GM12801 (cell line): ENCODE results near the gene HIGD1A.

Experiments used
- TF ChIP-seq, protein P1 (sequence below): IDR thresholded peaks from one replicate; pipeline ENCODE4 v1.5.1; 2011; ENCODE audit warnings: control low read depth; ENCODE audit not compliant: insufficient read length; ENCODE audit errors: extremely low read depth

HIGD1A gene

DNA sequence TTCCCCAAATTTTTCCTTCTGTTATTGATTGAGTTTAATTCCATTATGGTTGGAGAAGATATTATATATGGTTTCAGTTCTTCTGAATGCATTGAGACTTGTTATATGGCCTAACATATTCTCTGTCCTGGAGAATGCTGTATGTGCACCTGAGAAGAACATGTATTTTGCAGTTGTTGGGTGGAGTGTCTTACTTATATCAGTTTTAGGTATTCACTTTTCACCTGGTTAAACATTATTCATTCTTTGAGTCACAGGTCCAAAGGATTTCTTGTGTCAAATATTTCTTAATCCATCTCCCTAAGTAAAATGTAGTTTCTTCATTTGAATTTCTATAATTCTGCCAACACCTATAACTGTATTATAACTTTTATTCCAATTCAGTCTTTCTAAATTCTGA, 22.7 kb upstream of the HIGD1A start:
- TF ChIP-seq, protein P1, sequence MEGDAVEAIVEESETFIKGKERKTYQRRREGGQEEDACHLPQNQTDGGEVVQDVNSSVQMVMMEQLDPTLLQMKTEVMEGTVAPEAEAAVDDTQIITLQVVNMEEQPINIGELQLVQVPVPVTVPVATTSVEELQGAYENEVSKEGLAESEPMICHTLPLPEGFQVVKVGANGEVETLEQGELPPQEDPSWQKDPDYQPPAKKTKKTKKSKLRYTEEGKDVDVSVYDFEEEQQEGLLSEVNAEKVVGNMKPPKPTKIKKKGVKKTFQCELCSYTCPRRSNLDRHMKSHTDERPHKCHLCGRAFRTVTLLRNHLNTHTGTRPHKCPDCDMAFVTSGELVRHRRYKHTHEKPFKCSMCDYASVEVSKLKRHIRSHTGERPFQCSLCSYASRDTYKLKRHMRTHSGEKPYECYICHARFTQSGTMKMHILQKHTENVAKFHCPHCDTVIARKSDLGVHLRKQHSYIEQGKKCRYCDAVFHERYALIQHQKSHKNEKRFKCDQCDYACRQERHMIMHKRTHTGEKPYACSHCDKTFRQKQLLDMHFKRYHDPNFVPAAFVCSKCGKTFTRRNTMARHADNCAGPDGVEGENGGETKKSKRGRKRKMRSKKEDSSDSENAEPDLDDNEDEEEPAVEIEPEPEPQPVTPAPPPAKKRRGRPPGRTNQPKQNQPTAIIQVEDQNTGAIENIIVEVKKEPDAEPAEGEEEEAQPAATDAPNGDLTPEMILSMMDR: no peak

DNA sequence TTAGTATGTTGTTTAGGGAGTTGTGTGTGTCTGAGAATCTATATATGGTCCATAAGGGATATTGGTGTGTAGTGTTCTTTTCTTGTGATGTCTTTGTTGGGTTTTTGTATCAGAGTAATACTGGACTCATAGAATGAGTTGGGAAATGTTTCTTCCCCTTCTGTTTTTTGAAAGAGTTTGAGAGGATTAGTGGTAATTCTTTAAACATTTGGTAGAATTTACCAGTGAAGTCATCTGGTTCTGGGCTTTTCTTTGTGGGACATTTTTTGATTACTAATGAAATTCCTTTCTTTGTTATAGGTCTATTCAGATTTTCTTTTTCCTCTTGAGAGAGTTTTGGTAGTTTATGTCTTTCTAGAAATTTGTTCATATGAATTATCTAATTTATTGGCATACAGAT, 21.9 kb upstream of the HIGD1A start:
- TF ChIP-seq, protein P1: no peak

DNA sequence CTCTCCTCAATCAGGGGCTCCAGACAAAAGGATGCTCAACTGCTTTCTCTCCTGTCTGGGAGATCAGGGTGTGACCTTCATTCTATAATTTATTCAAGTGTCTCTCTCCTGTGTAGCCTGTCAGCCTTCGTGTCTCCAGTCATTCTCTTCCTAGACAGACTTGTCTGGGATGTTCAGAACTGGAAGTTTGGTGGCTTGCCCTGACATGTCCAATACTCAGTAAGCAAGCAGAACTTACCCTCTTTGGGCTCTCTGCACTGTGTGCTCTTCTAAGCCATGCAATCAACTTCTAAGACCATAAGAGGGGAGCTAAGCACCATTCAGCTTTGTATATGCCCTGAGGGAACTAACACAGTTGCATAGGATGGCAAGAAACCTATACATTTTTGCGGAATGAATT, 19.1 kb upstream of the HIGD1A start:
- TF ChIP-seq, protein P1: no peak

DNA sequence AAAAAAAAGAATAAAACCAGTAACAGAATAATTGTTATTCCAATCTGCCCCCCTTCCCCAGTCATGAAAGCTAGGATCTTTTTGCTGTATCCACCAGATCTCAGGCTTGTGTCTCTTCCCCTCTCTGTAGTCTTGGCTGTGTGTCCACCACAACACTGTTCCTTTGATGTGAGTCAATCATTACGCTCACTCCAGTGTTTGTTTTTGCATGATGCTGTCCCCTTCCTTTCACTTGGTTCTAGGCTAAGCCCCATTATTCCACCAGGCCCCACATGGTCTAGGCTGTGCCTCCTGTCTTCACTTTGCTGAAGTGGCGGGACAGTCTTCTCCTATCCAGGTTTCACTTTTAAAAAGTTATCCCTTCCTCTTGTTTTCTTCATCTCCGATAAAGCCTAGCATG, 18.5 kb upstream of the HIGD1A start:
- TF ChIP-seq, protein P1: no peak

DNA sequence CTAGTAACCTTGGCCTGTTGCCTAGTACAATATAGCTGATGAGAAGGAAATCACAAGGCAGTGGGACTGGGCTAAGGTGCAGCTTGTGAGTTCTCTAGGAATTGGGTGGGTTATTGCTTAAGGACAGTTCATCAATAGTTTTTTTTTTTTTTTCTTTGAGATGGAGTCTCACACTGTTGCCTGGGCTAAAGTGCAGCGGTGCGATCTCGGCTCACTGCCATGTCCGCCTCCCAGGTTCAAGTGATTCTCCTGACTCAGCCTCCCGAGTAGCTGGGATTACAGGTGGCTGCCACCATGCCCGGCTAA, 16.4 kb upstream of the HIGD1A start:
- TF ChIP-seq, protein P1: no peak

DNA sequence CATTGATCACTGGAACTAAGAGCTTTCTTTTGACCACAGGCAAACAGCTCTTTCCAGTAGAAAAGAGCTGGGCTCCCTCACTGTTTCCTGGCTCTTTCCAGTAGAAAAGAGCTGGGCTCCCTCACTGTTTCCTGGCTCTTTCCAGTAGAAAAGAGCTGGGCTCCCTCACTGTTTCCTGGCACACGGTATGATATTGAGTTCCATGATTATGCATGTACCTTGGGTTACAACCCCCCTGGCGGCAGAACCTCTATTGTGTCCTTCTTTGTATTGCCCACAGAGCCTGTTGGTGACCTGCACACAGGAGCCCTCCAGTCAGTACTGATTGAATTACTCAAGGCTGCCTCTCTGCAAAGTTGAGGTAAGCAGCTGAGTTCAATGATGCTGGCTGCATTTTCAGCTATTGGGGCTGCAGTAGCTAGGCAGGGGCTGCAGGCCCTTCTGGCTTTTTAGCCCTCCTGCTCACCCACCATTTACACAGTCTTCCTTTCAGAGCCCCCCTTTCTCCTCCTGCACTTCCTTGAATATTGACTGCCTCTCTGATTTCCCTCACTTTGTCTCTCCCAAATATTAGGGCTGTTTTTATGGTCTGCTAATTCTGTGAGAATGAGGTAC, 15.2 kb upstream of the HIGD1A start:
- TF ChIP-seq, protein P1: no peak

DNA sequence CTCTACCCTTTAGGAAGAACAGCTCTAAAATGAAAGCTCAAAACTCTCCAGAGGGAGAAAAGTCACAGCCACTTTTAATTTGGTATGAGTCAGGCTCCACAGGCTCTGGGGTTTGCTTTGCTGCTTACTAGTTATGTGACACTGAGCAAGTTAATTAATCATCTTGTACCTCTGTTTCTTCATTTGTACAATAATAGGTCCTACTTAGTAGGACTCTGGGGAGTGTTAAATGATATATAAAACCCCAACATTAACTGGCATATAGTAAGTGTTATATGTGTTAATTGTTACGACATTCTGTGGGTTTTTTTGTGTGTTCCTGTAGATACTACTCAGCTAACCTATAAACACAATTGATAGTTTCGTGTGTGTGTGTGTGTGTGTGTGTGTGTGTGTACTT, 11.5 kb upstream of the HIGD1A start:
- TF ChIP-seq, protein P1: no peak
